Measurements from ENCODE around the gene ENPP5.
"Not testable (repeated sequence)": the region's sequence is repeated elsewhere in the genome, so short reads cannot be mapped to it uniquely, and the experiment has no call there.

ENPP5 gene

GRCh38 chr6:46172176-46172575 is 1.4 kb upstream of the ENPP5 start:
- no peak for DNase-seq

GRCh38 chr6:46160102-46160501 is 10.7 kb downstream of the ENPP5 start:
- DNase-seq = no peak

- no peak for DNase-seq
Observed at GRCh38 chr6:46159229-46159628, 11.6 kb downstream of the ENPP5 start.

GRCh38 chr6:46156701-46157100 is 14.1 kb downstream of the ENPP5 start:
- DNase-seq = no peak

GRCh38 chr6:46149066-46149465 is 21.7 kb downstream of the ENPP5 start:
- DNase-seq = not testable (repeated sequence)

- no peak for DNase-seq
Observed at GRCh38 chr6:46144270-46144669, 26.5 kb downstream of the ENPP5 start.

GRCh38 chr6:46138281-46138680 is 32.5 kb downstream of the ENPP5 start:
- DNase-seq = no peak

- DNase-seq = no peak
Observed at GRCh38 chr6:46137387-46137786, 33.4 kb downstream of the ENPP5 start.

- DNase-seq = no peak
Observed at GRCh38 chr6:46136831-46137230, 33.9 kb downstream of the ENPP5 start.

GRCh38 chr6:46135176-46135575 is 35.6 kb downstream of the ENPP5 start:
- no peak for DNase-seq

GRCh38 chr6:46134216-46134615 is 36.6 kb downstream of the ENPP5 start:
- DNase-seq = no peak

GRCh38 chr6:46131291-46131690 is 39.5 kb downstream of the ENPP5 start:
- DNase-seq = not testable (repeated sequence)

GRCh38 chr6:46130666-46131065 is 40.1 kb downstream of the ENPP5 start:
- no peak for DNase-seq

- peak; percentile 95 for DNase-seq
Observed at GRCh38 chr6:46129629-46130511, 40.9 kb downstream of the ENPP5 start, which contains the start of gene ENPP4. TSS of gene ENPP4 (plus strand) at chr6:46129989. CDS start at chr6:46139584, 9,595 bp downstream.

- DNase-seq = no peak
Observed at GRCh38 chr6:46129291-46129628, 41.5 kb downstream of the ENPP5 start.

- no peak for DNase-seq
Observed at GRCh38 chr6:46128476-46128875, 42.3 kb downstream of the ENPP5 start.

GRCh38 chr6:46119679-46120078 is 51.1 kb downstream of the ENPP5 start:
- not testable (repeated sequence) for DNase-seq

GRCh38 chr6:46118836-46119235 is 51.9 kb downstream of the ENPP5 start:
- no peak for DNase-seq

- no peak for DNase-seq
Observed at GRCh38 chr6:46118157-46118556, 52.6 kb downstream of the ENPP5 start.

- DNase-seq = no peak
Observed at GRCh38 chr6:46116289-46116688, 54.5 kb downstream of the ENPP5 start.

- DNase-seq = no peak
Observed at GRCh38 chr6:46115634-46116033, 55.1 kb downstream of the ENPP5 start.

- no peak for DNase-seq
Observed at GRCh38 chr6:46113370-46113769, 57.4 kb downstream of the ENPP5 start.
